GM20431 (cell line): ENCODE measurements around the gene SS18L1.

Experiments used
- in situ Hi-C: fragments of 300-500 bp; cut with MseI, MboI; formaldehyde crosslinking; loops from one replicate; pipeline ENCODE4 v1.15.0; 2020; ENCODE audit warnings: low sequenced_read_pairs; ENCODE audit not compliant: unreplicated experiment

SS18L1 gene

GRCh38 chr20:62202676-62203377, 59.3 kb downstream of the SS18L1 start:
- in situ Hi-C loops = no loop called here

- in situ Hi-C loops = no loop called here
These were observed 59.9 kb downstream of the SS18L1 start for GRCh38 chr20:62203378-62204030.

- in situ Hi-C loops = no loop called here
These were observed 62.2 kb downstream of the SS18L1 start for GRCh38 chr20:62205618-62206387.

- in situ Hi-C loops = no loop called here
These were observed 62.8 kb downstream of the SS18L1 start for GRCh38 chr20:62206388-62206775.

GRCh38 chr20:62208061-62208794, 64.7 kb downstream of the SS18L1 start:
- in situ Hi-C loops = no loop called here

GRCh38 chr20:62208795-62209755, 65.5 kb downstream of the SS18L1 start:
- in situ Hi-C loops = no loop called here

GRCh38 chr20:62209850-62210495, 66.4 kb downstream of the SS18L1 start:
- in situ Hi-C loops = no loop called here

- in situ Hi-C loops = no loop called here
These were observed 66.9 kb downstream of the SS18L1 start for GRCh38 chr20:62210496-62210855.

GRCh38 chr20:62211216-62211615, 67.6 kb downstream of the SS18L1 start:
- in situ Hi-C loops = no loop called here

- in situ Hi-C loops = no loop called here
These were observed 68.3 kb downstream of the SS18L1 start for GRCh38 chr20:62211769-62212288.

GRCh38 chr20:62212299-62212698, 68.7 kb downstream of the SS18L1 start:
- in situ Hi-C loops = no loop called here

- in situ Hi-C loops = no loop called here
These were observed 70.5 kb downstream of the SS18L1 start for GRCh38 chr20:62214067-62214466.

- in situ Hi-C loops = no loop called here
These were observed 71.7 kb downstream of the SS18L1 start for GRCh38 chr20:62215020-62215990.

- in situ Hi-C loops = no loop called here
These were observed 72.5 kb downstream of the SS18L1 start for GRCh38 chr20:62215991-62216635.

- in situ Hi-C loops = no loop called here
These were observed 73.3 kb downstream of the SS18L1 start for GRCh38 chr20:62216636-62217566.
